Dendritic cell treated with granulocyte-macrophage colony-stimulating factor and Interleukin-4, amounts not matched to agents 40 ng/mL and 50 ng/mL, for 4 days (primary cell): ENCODE measurements around the gene KLHL3.

Experiments
- H3K27ac Mint-ChIP-seq: one replicate; pipeline ENCODE4 v1.8.0; 2022; ENCODE audit warnings: mild to moderate bottlenecking, mixed read lengths
- H3K27me3 Mint-ChIP-seq: one replicate; pipeline ENCODE4 v1.8.0; 2022; ENCODE audit warnings: mild to moderate bottlenecking, mixed read lengths
- H3K36me3 Mint-ChIP-seq: one replicate; pipeline ENCODE4 v1.8.0; 2022; ENCODE audit warnings: low read depth, mixed read lengths
- H3K4me1 Mint-ChIP-seq: one replicate; pipeline ENCODE4 v1.8.0; 2022; ENCODE audit warnings: low read depth, mixed read lengths
- H3K4me3 Mint-ChIP-seq: one replicate; pipeline ENCODE4 v1.8.0; 2022; ENCODE audit warnings: mild to moderate bottlenecking, moderate library complexity, mixed read lengths
- H3K9me3 Mint-ChIP-seq: one replicate; pipeline ENCODE4 v1.8.0; 2022; ENCODE audit warnings: mixed read lengths
- intact Hi-C: fragments of 100-400 bp; cut with micrococcal nuclease; formaldehyde crosslinking; loops from one replicate; pipeline ENCODE4 v1.15.0; 2022

KLHL3 gene

GRCh38 chr5:137734331-137734730 is 1.6 kb downstream of the KLHL3 start:
- Mint-ChIP-seq H3K36me3 (no peaks in the 10 kb centered on the region), H3K4me3 (no peak overlapping the region), H3K27ac (no peak overlapping the region), H3K4me1 (no peaks in the 10 kb centered on the region), H3K9me3 (no peaks in the 10 kb centered on the region), H3K27me3 (peaks cover 9% of the 10 kb centered on the region)
- intact Hi-C loops, result no loop called here

- no peak overlapping the region for H3K4me3 Mint-ChIP-seq
- no peaks in the 10 kb centered on the region for H3K36me3 Mint-ChIP-seq
- no peaks in the 10 kb centered on the region for H3K9me3 Mint-ChIP-seq
- no peak overlapping the region for H3K27ac Mint-ChIP-seq
- no peaks in the 10 kb centered on the region for H3K4me1 Mint-ChIP-seq
- peaks cover 9% of the 10 kb centered on the region for H3K27me3 Mint-ChIP-seq
- intact Hi-C loops, result no loop called here
Observed at GRCh38 chr5:137733922-137734321, 2.0 kb downstream of the KLHL3 start.

GRCh38 chr5:137733006-137733405 is 2.9 kb downstream of the KLHL3 start:
- Mint-ChIP-seq H3K9me3 (no peaks in the 10 kb centered on the region), H3K4me1 (no peaks in the 10 kb centered on the region), H3K36me3 (no peaks in the 10 kb centered on the region), H3K4me3 (no peak overlapping the region), H3K27me3 (peaks cover 9% of the 10 kb centered on the region), H3K27ac (no peak overlapping the region)
- intact Hi-C loops, result no loop called here

GRCh38 chr5:137731176-137731575 is 4.7 kb downstream of the KLHL3 start:
- Mint-ChIP-seq H3K27me3 (peaks cover 9% of the 10 kb centered on the region), H3K9me3 (no peaks in the 10 kb centered on the region), H3K4me3 (no peak overlapping the region), H3K27ac (no peak overlapping the region), H3K4me1 (no peaks in the 10 kb centered on the region), H3K36me3 (no peaks in the 10 kb centered on the region)
- intact Hi-C loops, result no loop called here

GRCh38 chr5:137730336-137730735 is 5.6 kb downstream of the KLHL3 start:
- no peak overlapping the region for H3K27ac Mint-ChIP-seq
- H3K27me3 Mint-ChIP-seq, result peaks cover 9% of the 10 kb centered on the region
- H3K36me3 Mint-ChIP-seq, result no peaks in the 10 kb centered on the region
- intact Hi-C loops, result no loop called here
- no peaks in the 10 kb centered on the region for H3K9me3 Mint-ChIP-seq
- H3K4me1 Mint-ChIP-seq, result no peaks in the 10 kb centered on the region
- no peak overlapping the region for H3K4me3 Mint-ChIP-seq

- H3K27ac Mint-ChIP-seq, result no peak overlapping the region
- H3K27me3 Mint-ChIP-seq, result peaks cover under 1% of the 10 kb centered on the region
- intact Hi-C loops, result no loop called here
- no peaks in the 10 kb centered on the region for H3K4me1 Mint-ChIP-seq
- no peaks in the 10 kb centered on the region for H3K36me3 Mint-ChIP-seq
- H3K9me3 Mint-ChIP-seq, result no peaks in the 10 kb centered on the region
- no peak overlapping the region for H3K4me3 Mint-ChIP-seq
Observed at GRCh38 chr5:137728048-137728447, 7.8 kb downstream of the KLHL3 start.

- no peak overlapping the region for H3K4me3 Mint-ChIP-seq
- H3K27me3 Mint-ChIP-seq, result no peaks in the 10 kb centered on the region
- intact Hi-C loops, result no loop called here
- H3K4me1 Mint-ChIP-seq, result no peaks in the 10 kb centered on the region
- H3K36me3 Mint-ChIP-seq, result no peaks in the 10 kb centered on the region
- H3K9me3 Mint-ChIP-seq, result no peaks in the 10 kb centered on the region
- H3K27ac Mint-ChIP-seq, result no peak overlapping the region
Observed at GRCh38 chr5:137727623-137728022, 8.3 kb downstream of the KLHL3 start.

GRCh38 chr5:137724251-137724650 is 11.6 kb downstream of the KLHL3 start:
- Mint-ChIP-seq H3K4me1 (no peaks in the 10 kb centered on the region), H3K27me3 (no peaks in the 10 kb centered on the region), H3K4me3 (no peak overlapping the region), H3K27ac (no peak overlapping the region), H3K36me3 (no peaks in the 10 kb centered on the region), H3K9me3 (no peaks in the 10 kb centered on the region)
- intact Hi-C loops, result no loop called here

GRCh38 chr5:137718611-137719010 is 17.3 kb downstream of the KLHL3 start:
- Mint-ChIP-seq H3K27ac (no peak overlapping the region), H3K4me3 (no peak overlapping the region), H3K36me3 (no peaks in the 10 kb centered on the region)

GRCh38 chr5:137716337-137716736 is 19.6 kb downstream of the KLHL3 start:
- Mint-ChIP-seq H3K9me3 (no peaks in the 10 kb centered on the region), H3K36me3 (no peaks in the 10 kb centered on the region), H3K27me3 (no peaks in the 10 kb centered on the region), H3K4me3 (no peak overlapping the region), H3K27ac (no peak overlapping the region), H3K4me1 (no peaks in the 10 kb centered on the region)
- intact Hi-C loops, result no loop called here

More at GRCh38 chr5:137718611-137719010, 17.3 kb downstream of the KLHL3 start:
- no peaks in the 10 kb centered on the region for H3K4me1 Mint-ChIP-seq
- intact Hi-C loops, result no loop called here
- H3K9me3 Mint-ChIP-seq, result no peaks in the 10 kb centered on the region
- no peaks in the 10 kb centered on the region for H3K27me3 Mint-ChIP-seq

- Mint-ChIP-seq H3K9me3 (no peaks in the 10 kb centered on the region), H3K27ac (no peak overlapping the region), H3K36me3 (no peaks in the 10 kb centered on the region), H3K27me3 (no peaks in the 10 kb centered on the region), H3K4me1 (no peaks in the 10 kb centered on the region), H3K4me3 (no peak overlapping the region)
- intact Hi-C loops, result no loop called here
Observed at GRCh38 chr5:137715456-137715855, 20.4 kb downstream of the KLHL3 start.

- intact Hi-C loops, result no loop called here
- Mint-ChIP-seq H3K4me3 (no peak overlapping the region), H3K36me3 (no peaks in the 10 kb centered on the region), H3K4me1 (no peaks in the 10 kb centered on the region), H3K27me3 (no peaks in the 10 kb centered on the region), H3K27ac (no peak overlapping the region), H3K9me3 (no peaks in the 10 kb centered on the region)
Observed at GRCh38 chr5:137714946-137715345, 20.9 kb downstream of the KLHL3 start.

GRCh38 chr5:137714494-137714893 is 21.4 kb downstream of the KLHL3 start:
- H3K27ac Mint-ChIP-seq, result no peak overlapping the region

GRCh38 chr5:137712139-137712667 is 23.7 kb downstream of the KLHL3 start:
- no peak overlapping the region for H3K27ac Mint-ChIP-seq
- intact Hi-C loops, result no loop called here
- H3K9me3 Mint-ChIP-seq, result no peaks in the 10 kb centered on the region
- no peaks in the 10 kb centered on the region for H3K27me3 Mint-ChIP-seq
- H3K4me3 Mint-ChIP-seq, result no peak overlapping the region
- no peaks in the 10 kb centered on the region for H3K36me3 Mint-ChIP-seq
- H3K4me1 Mint-ChIP-seq, result no peaks in the 10 kb centered on the region

More at GRCh38 chr5:137714494-137714893, 21.4 kb downstream of the KLHL3 start:
- Mint-ChIP-seq H3K36me3 (no peaks in the 10 kb centered on the region), H3K9me3 (no peaks in the 10 kb centered on the region), H3K27me3 (no peaks in the 10 kb centered on the region), H3K4me3 (no peak overlapping the region), H3K4me1 (no peaks in the 10 kb centered on the region)
- intact Hi-C loops, result no loop called here

GRCh38 chr5:137710086-137710485 is 25.8 kb downstream of the KLHL3 start:
- Mint-ChIP-seq H3K4me1 (no peaks in the 10 kb centered on the region), H3K27ac (no peak overlapping the region), H3K27me3 (no peaks in the 10 kb centered on the region), H3K4me3 (no peak overlapping the region), H3K9me3 (no peaks in the 10 kb centered on the region), H3K36me3 (no peaks in the 10 kb centered on the region)
- intact Hi-C loops, result no loop called here
